HG02678 (cell line): ENCODE results near the gene ADGRG2.
"Not testable (repeated sequence)": the region's sequence is repeated elsewhere in the genome, so short reads cannot be mapped to it uniquely, and the experiment has no call there.

Experiments used
- ATAC-seq: cut with Tn5 transposase; IDR thresholded peaks from one replicate; pipeline ENCODE4 v1.9.1; 2021; ENCODE audit warnings: mild to moderate bottlenecking, moderate library complexity; ENCODE audit not compliant: unreplicated experiment

The ADGRG2 gene

DNA sequence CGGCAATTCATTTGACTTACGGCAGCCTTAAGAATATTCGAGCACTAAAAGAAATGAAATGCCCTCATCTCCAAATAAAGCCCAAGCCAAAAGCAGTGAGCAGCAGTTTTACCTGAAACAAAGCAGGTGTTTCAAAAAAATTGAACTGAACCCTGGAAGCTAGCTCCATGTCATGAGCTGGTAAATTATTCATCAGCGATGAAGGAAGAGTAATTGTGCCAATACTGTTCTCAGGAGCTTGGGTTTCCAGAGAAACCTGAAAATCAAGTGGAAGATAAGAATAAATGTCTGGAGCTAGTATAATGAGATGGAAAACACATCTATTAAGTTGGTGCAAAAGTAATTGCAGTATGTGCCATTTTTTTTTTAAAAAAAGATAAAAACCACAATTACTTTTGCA lies 114.4 kb downstream of the ADGRG2 start:
- ATAC-seq: no peak

DNA sequence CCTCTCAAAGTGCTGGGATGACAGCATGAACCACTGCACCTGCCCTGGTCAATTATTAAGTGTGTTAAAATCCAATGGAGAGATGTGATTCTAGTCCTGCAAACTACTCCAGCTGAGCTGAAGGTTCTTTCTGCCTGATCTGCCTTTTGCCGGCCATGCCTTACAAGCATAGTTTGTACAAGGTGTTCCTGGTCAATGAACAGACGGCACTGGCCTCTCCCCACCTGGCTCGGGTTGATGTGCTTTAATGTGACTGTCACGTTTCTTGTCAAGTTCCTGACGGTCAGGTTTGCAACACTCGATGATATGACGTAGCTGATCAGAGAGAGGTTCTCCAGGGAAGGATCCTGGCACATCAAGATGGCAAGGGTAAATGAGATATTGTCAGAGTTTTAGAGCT lies 115.3 kb downstream of the ADGRG2 start:
- ATAC-seq: no peak

DNA sequence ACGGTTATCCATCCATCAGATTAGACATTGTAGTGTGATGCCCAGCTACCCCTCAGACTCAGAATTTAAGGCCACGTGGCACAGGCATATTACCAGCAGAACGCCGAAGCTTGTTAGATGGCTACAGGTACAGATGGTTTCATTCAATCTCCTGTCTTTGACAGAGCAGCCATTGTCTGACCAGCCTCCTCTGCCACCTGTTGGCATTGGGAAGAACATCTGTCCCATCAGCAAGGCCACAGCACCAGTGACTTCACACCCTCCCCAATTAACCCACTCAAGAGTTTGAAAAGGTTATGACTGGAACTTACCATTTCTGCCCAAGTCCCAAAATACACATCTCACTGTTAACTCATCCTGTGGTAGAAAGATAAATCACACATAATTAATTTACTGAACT lies 116.4 kb downstream of the ADGRG2 start:
- ATAC-seq: no peak

DNA sequence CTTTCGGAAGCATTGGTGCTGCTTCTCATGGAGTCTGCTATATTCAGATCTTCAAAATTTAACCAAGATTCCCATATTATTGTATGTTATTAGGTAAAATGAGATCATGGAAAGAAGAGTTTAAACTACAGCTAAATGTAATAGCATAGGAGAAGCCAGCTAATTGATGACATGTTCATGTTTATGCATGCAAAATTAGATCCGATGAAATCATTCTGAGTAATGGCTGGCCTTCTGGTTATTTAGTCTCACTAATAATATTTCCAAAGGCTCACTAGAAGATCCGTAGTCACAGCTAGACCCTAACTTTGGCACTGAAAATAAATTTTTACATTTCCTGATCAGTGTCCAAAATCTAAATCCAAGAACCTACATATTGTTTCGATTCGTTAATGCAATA lies 118.5 kb downstream of the ADGRG2 start:
- ATAC-seq: no peak

DNA sequence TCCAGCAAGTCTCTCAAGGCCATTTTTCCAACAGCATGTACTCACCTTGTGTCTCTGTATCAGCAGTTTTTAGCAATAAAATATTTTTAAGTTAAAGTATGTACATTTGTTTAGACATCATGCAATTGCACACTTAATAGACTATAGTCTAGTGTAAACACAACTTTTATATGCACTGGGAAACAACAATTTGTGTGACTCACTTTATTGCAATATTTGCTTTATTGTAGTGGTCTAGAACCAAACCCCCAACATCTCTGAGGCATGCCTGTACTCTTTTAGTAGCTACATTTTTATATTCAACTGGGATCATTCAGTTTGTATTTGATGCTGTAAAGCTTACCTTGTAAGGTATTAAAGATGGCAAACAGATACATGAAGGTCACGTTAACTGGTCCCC lies 123.6 kb downstream of the ADGRG2 start:
- no peak for ATAC-seq

DNA sequence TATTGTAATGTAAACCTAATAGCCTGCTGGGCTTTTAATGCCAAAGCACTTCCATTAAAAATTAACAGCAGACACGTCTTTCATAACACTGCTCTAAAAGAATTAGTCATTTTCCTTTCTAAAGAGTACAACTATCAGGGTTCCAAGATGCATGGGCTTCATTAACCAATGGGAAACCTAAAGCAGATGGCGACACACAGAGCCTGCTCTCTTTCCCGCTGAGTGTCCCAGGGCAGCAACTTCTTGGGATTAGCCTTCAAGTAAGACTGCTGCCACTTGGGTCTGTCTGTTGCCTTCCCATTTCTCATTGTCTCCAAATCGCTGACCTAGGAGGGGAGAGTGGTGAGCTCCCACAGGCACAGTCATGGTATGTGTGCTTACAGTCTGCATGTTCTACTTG lies 124.4 kb downstream of the ADGRG2 start:
- ATAC-seq: no peak

DNA sequence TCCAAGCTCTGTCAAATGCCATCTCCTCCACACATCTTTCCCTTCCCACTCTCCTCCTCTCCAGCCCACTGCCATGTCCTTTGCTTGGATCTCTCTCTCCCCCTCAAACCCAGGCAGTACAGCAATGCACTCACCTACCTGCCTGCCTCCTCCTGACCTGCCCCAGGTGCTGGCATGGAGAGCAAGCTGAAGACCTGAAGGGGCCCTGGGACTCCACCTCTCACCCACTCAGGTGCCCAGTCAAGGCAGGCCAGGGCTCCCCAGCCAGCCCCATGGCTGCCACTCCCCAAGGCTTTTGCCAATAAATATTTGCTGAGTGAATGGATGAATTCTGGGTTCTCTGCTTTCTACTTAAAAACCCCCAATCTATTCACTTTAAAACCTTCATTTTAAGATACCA lies 125.7 kb downstream of the ADGRG2 start:
- ATAC-seq: no peak

DNA sequence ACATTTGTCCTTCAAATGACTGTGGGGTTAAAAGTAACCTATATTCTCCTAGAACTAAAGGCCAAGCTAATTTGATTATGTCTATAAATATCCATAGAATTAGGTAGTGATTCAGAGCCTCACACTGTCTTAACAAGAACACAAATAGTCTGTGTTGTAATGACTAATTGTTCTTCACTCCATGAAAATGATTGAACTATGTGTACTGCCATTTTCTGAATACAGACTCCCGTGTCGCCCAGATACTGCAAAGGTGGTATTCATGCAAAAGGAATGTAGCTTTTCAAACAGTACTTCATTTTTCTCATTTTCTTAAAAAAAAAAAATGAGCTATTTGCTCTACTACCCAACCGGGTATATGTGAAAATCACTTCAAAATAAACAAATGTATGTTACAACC lies 127.0 kb downstream of the ADGRG2 start:
- ATAC-seq: no peak

DNA sequence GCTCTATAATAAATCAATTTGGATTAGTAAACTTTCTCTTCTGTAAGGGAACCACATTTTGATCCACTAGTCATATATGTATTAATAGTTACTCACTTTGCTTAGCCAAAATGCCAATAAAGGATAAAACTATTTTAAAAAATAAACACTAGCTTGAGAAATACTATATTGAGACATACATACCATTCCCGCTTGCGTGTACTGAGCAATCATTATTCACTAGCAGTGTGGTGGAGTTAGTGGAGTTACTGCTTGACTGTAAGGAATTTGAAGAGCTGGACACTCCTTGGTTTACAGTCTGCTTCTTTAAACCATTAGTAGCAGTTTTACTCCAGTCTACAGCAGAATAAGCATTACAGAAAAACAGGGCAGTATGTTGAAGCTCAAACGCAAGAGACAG lies 127.6 kb downstream of the ADGRG2 start:
- ATAC-seq: no peak

DNA sequence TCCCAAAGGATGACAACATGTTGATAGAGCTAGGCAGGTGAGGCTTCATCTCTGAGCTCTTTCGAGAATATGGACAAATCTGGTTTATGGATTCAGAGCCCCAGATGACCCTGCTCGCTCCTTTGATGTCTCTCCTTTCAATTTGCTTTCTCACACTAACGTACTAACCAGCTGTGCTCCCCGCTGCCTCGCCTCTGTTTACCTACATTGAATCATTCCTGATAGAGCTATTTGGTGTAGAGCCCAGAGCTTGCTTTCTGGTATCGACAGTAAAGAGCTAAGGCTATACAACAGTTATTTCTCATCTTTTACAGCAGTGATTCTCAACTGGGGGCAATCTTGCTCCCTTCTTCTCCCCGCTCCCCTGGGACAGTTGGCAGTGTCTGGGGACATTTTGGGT lies 129.4 kb downstream of the ADGRG2 start:
- no peak for ATAC-seq

DNA sequence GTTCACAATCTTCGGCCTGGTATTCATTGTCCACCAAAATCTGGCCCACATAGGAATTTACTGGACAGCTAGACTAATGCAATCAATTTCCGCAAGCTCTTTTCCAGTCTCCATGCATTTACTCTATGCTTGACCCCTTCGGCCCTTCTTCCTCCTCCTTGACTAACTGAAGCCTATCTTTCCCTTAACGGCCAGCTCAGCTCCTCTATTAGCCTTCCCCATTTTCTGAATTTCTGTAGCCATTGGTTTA lies 137.2 kb downstream of the ADGRG2 start:
- no peak for ATAC-seq

DNA sequence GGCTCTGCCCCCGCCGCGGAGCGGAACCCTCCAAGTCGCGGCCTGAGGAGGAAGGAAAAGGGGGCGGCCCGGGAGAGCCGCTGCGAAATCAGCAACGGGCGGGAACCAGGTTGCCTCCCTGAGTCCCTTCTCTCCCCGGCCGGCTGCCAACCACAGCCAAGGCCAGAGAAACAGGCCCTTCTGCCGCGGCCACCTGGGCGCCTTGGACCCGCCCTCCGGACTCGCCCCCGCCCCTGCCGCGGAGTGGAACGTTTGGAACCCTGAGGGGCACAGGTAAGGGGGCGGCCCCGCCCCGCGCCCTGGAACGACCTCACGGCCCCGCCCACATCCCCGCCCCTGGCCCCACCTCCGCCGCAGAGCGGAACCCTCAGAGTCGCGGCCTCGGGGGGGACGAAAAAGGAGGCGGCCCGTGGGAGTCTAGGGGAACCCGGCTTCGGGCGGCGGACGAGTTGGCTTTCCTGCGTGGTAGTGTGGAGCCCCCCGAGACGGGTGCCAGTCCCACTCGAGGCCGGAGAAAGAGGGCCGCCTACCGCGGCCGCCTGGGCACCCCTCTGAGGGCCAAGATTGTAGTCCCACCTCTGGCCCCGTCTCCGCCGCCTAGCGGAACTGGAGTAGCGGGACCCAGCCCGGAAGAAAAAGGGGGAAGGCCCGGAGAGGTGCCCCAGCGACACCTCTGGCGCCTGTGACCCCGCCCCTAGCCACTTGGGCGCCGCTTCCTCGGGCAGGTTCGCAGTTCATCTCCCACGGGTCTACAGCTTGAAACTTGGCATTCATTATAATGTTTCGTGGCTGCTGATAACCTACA lies 137.7 kb downstream of the ADGRG2 start:
- ATAC-seq: peak; percentile 79

DNA sequence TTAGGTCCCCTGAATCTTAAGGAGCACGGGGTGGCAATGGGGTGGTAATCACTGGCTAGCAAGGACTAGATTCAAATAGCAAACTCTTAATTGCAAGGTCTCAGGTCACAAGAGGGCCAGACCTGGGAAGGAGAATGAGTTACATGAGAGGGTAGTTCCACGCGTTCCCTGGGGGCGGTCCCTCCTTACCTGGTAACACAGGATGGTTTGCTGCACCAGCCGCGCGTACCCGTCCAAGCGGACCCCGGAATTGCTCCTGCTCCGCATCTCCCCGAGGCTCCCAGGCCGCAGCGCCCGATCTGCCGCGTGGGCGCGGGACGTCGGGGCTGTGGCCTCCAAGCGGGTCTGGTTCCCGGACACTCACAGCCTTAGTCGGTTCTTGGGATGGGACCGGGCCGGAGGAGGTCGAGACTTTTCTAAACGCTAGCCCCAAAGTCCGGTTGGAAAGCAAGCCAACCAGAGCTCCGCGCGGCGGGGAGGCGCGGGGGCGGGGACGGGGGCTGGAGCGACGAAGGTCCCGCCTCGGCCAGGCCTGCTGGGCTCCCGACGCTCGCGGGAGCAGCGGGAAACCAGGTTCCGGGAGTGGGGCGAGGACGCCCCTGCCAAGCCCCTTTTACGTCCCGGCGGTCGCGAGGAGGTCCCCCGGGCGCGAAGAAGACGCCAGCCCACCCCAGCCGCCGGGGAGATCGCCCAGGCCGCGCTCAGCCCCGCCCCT lies 138.4 kb downstream of the ADGRG2 start, which contains the start of gene PHKA2:
Gene PHKA2, minus strand, starts transcription at position 449 of the 715 bp plus-strand sequence. Its CDS starts 182 bp downstream, at position 267.
- peak; percentile 49 for ATAC-seq

DNA sequence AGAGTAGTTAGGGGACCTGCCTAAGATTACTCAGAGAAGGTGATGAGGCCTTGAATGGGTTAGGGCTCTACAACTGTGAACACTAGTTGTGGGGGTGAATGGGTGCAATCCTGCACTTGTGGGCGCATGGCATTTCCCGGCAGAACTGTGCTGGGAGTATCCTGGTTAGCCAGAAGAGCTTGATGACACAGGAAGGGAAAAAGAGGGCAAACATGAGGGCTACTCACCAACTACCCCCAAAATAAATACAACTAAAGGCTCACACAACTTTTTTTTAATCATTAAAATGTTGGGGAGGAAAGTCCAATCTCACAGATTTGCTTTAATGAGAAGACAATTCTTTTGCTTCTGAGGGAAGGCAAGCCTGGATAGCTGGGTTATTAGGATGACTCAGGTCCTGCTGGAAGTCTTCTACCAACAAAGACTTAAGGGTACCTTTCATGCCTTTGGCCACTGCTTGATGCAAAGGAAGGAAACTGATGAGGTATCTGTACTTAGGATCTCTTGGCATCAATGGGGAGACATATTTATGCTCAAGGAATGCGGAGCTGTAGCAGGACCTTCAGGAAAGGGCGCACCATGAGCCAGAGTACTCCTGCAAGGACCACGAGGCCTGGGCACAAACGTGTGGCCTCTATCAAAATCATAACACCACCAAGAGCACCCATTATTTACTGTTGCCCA lies 141.0 kb downstream of the ADGRG2 start:
- ATAC-seq: no peak

DNA sequence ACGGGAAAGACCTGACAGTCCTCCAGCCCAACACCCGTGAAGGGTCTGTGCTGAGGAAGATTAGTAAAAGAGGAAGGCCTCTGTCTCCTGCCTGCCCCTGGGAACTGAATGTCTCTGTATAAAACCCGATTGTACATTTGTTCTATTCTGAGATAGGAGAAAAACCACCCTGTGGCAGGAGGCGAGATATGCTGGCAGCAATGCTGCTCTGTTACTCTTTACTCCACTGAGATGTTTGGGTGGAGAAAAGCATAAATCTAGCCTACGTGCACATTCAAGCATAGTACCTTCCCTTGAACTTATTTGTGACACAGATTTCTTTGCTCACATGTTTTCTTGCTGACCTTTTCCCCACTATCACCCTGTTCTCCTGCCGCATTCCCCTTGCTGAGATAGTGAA lies 142.0 kb downstream of the ADGRG2 start:
- not testable (repeated sequence) for ATAC-seq

DNA sequence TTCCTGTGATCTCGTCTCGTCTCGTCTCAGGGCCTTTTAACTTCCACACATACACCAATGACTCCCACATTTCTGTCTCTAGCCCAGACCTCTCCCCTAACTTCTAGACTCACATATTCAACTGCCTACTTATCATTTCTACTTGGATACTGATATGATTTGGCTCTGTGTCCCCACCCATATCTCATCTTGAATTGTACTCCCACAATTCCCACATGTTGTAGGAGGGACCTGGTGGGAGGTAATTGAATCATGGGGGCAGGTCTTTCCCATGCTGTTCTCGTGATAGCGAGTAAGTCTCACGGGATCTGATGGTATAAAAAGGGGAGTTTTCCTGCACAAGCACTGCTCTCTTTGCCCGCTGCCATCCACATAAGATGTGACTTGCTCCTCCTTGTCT lies 147.3 kb downstream of the ADGRG2 start:
- ATAC-seq: no peak

DNA sequence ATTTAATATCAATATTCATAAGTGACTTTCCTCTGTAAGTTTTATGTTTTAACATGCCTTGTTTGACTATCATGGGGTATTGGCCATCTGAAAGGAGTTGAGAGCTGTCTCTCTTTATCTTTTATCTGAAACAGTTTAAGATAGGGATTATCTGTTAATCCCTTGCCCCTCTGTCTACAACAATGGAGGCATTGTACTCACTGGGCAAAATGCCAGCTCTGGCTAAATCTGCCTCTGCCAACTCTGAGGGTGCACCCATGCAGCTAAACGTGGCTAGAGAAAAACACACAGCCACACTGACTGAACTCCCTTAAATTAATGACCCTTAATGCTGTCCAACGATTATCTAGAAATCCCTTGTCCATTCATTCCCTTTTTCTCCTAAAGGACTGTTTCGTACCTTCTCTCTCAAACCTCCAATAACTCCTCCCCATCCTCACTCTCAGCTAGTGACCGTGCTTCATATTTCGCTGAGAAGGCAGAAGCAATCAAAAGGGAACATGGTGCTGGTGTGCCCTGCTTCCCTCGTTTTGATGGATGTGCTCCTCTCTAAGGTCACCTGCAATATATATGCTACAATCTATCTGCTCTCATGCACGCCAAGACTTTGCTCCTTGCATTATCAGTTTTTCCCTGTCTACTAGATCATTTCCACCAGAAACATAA lies 148.6 kb downstream of the ADGRG2 start:
- ATAC-seq: no peak

DNA sequence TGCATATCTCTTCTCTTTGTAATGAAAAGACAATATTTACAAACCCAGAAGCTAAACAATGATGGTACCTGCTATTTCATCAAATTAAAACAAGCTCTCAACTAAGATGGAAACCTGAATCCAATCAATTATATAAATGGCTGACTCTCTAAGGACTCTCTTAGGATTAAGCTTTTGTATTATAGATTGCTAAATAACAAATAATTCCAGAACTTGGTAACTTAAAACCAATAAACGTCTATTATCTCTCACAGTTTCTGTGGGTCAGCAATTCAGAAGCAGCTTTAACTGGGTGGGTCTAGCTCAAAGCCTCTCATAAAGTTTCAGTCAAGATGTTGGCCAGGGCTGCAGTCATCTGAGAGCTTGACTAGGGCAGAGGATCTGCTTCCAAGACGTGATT lies 150.8 kb downstream of the ADGRG2 start:
- ATAC-seq: no peak

DNA sequence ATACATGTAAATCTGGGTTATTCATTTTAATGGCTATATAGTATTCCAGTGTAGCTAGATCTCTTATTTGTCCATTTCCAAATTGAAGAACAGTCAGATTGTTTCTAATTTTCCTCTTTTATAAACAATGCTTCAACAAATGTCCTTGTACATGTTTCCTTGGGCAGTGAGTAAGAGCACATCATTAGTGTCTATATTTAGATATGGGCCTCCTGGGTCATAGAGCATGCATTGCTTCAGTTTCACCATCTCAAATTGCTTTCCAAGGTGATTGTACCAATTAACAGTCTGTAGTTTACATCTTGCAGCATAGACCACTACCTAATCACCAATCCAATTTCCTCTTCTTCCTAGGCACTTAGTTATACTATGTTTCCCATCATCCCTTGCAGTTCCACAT lies 151.8 kb downstream of the ADGRG2 start:
- ATAC-seq: no peak

DNA sequence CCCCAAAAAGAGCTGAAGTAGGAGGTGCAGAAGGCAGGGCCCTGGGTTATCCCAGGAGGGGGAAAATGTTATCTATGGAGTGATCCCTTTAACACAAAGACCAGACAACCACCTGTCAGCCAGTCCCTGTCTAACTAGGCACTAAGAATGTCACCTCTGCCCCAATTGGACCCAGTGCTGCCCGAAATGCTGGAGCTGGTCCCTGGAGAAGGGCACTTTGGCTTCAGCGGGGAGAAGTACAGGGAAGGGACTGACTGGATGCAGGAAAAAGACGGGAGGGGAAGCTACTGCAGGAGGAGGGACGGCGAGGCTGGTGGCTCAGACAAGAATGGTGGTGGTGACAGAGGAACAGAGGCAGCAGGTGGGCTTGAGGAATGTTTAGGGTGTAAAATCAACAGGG lies 155.6 kb downstream of the ADGRG2 start:
- no peak for ATAC-seq

DNA sequence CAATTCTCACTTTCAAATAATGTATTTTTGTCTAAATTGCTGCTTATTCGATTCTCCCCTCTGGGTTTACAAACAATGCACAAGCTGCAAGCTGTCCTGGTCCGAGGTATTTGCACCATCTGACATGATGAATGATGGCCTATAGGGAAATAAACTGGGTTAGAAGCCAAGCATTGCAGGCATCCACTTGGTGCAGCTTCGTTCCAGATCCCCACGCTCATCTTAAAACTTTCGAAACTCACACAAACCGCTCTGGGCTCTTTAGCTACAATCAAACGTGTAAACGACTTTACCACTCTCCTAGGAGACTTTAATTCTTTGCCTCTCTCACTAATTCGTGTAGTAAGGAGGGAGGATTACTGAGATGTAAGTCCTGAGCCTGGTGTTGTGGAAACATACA lies 157.4 kb downstream of the ADGRG2 start:
- no peak for ATAC-seq

DNA sequence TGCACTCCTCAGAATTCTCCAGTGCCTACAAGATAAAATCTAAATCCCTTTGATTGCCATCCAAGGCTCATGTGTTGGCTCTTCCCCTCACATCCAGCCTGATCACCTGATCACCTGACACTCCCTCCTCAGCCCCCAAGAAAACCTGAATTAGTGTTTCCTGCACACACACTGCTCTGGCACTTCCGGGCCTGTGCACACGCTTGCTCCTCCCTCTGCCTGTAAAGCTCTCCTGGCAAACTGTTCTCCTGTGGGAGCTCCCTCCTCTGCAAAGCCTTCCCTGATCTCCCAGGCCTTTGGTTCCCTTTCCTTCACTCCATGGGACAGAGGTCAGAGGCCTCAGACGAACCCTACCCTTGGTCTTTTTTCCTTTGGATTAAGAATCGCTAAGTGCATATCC lies 158.2 kb downstream of the ADGRG2 start:
- no peak for ATAC-seq
